CD8-positive, alpha-beta memory T cell (primary cell): ENCODE data around the gene DDAH1. TPM values are rescaled to one million over a fixed set of nuclear protein-coding genes. Genes with fewer than 3 reads are reported as not detected.

ENCODE experiments used
- CTCF ChIA-PET: fragments of 350-600 bp; sonication (Branson Sonifier 250); formaldehyde crosslinking; loops from one replicate; lab custom pipeline; 2021; ENCODE audit warnings: antibody characterized with exemption; lab: Charles Lee
- POLR2A ChIA-PET: fragments of 350-600 bp; sonication (Branson Sonifier 250); formaldehyde crosslinking; loops from one replicate; lab custom pipeline; 2021; ENCODE audit warnings: antibody characterized with exemption; lab: Charles Lee
- DNase-seq, 5 donors: peaks; one replicate each; pipeline versions ENCODE4 v3.0.0 to v3.0.0-alpha.2; 2020 to 2022; ENCODE audit warnings: mixed read lengths in 1 of 5
- H3K27ac ChIP-seq: one replicate; pipeline ENCODE4 v1.7.0; 2013; ENCODE audit warnings: low read depth, mild to moderate bottlenecking, low read length, moderate library complexity
- H3K27me3 ChIP-seq: 2 replicates; pipeline ENCODE4 v1.7.0; 2013; ENCODE audit warnings: low read length, mild to moderate bottlenecking; ENCODE audit not compliant: insufficient read depth, poor library complexity, severe bottlenecking
- H3K36me3 ChIP-seq: 2 replicates; pipeline ENCODE4 v1.7.0; 2013; ENCODE audit warnings: mild to moderate bottlenecking, low read length, moderate library complexity; ENCODE audit not compliant: insufficient read depth
- H3K4me1 ChIP-seq: 2 replicates; pipeline ENCODE4 v1.7.0; 2013; ENCODE audit warnings: mild to moderate bottlenecking, low read length, moderate library complexity; ENCODE audit not compliant: insufficient read depth
- H3K4me3 ChIP-seq: 2 replicates; pipeline ENCODE4 v1.7.0; 2013; ENCODE audit warnings: mild to moderate bottlenecking, low read length
- H3K9me3 ChIP-seq: 2 replicates; pipeline ENCODE4 v1.7.0; 2013; ENCODE audit warnings: mild to moderate bottlenecking, low read length
- H3K27ac Mint-ChIP-seq, 8 donors: one replicate each; pipeline ENCODE4 v1.8.0; 2020 to 2021; ENCODE audit warnings: mixed read lengths in 8 of 8, mild to moderate bottlenecking in 6 of 8, inconsistent platforms in 3 of 8, moderate library complexity in 3 of 8
- H3K27me3 Mint-ChIP-seq, 2 donors: one replicate each; pipeline ENCODE4 v1.8.0; 2020 to 2021; ENCODE audit warnings: mixed read lengths in 2 of 2, mild to moderate bottlenecking in 1 of 2, moderate library complexity in 1 of 2
- H3K36me3 Mint-ChIP-seq, 3 donors: one replicate each; pipeline ENCODE4 v1.8.0; 2020 to 2021; ENCODE audit warnings: mixed read lengths in 3 of 3, inconsistent platforms in 1 of 3, mild to moderate bottlenecking in 1 of 3
- H3K4me1 Mint-ChIP-seq, 3 donors: one replicate each; pipeline ENCODE4 v1.8.0; 2020 to 2021; ENCODE audit warnings: mixed read lengths in 3 of 3, inconsistent platforms in 1 of 3, mild to moderate bottlenecking in 1 of 3
- H3K4me3 Mint-ChIP-seq, 7 donors: one replicate each; pipeline ENCODE4 v1.8.0; 2020 to 2021; ENCODE audit warnings: mixed read lengths in 7 of 7, mild to moderate bottlenecking in 6 of 7, moderate library complexity in 4 of 7, inconsistent platforms in 2 of 7
- H3K9me3 Mint-ChIP-seq, 5 donors: one replicate each; pipeline ENCODE4 v1.8.0; 2020 to 2022; ENCODE audit warnings: mixed read lengths in 5 of 5, mild to moderate bottlenecking in 3 of 5, moderate library complexity in 2 of 5, inconsistent platforms in 1 of 5
- polyA plus RNA-seq: library from polyadenylated mRNA; unstranded; fragments of 300-500 nt; fragmentation: Illumina TruSeq; gene quantifications from one replicate; pipeline ENCODE4 v1.2.3, GENCODE V29; 2021
- total RNA-seq, 2 experiments: library from RNA; stranded (reverse); gene quantifications; one replicate each; pipeline ENCODE4 v1.2.3, GENCODE V29; 2021

The DDAH1 gene
- total and polyA plus RNA-seq, 3 experiments from 2014 or later = not detected

DNA sequence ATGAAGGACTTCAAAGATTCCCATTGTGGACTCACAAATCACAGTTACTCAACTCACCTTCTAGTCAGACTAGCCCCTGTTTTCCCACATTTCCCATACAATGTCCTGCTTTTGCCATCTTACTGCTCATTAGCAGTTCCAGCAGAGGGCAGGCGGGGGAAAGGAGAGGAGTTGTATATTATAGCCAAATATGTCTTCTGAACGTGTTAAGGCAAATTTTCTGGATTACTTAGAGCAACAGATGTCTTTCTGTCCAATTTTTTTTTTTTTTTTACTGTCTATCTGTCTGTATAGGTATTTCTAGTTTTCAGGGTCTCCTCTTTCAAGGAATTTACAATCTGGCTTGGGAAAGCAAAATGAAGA lies 29.9 kb upstream of the DDAH1 start:
- Mint-ChIP-seq H3K9me3 (peaks cover 0 to 1% (median 0%) of the 10 kb centered on the region in 5 donors), H3K4me1 (no peaks in the 10 kb centered on the region), H3K27me3 (peaks cover 4 to 10% of the 10 kb centered on the region in 2 donors), H3K36me3 (no peaks in the 10 kb centered on the region), H3K27ac (no peak overlapping the region), H3K4me3 (no peak overlapping the region)
- H3K36me3 ChIP-seq = no peaks in the 10 kb centered on the region
- H3K4me1 ChIP-seq = no peaks in the 10 kb centered on the region
- no peak overlapping the region for H3K4me3 ChIP-seq
- no peaks in the 10 kb centered on the region for H3K27me3 ChIP-seq
- DNase-seq = no peak
- CTCF ChIA-PET = no interaction called here
- POLR2A ChIA-PET = no interaction called here
- no peak overlapping the region for H3K27ac ChIP-seq
- no peaks in the 10 kb centered on the region for H3K9me3 ChIP-seq

DNA sequence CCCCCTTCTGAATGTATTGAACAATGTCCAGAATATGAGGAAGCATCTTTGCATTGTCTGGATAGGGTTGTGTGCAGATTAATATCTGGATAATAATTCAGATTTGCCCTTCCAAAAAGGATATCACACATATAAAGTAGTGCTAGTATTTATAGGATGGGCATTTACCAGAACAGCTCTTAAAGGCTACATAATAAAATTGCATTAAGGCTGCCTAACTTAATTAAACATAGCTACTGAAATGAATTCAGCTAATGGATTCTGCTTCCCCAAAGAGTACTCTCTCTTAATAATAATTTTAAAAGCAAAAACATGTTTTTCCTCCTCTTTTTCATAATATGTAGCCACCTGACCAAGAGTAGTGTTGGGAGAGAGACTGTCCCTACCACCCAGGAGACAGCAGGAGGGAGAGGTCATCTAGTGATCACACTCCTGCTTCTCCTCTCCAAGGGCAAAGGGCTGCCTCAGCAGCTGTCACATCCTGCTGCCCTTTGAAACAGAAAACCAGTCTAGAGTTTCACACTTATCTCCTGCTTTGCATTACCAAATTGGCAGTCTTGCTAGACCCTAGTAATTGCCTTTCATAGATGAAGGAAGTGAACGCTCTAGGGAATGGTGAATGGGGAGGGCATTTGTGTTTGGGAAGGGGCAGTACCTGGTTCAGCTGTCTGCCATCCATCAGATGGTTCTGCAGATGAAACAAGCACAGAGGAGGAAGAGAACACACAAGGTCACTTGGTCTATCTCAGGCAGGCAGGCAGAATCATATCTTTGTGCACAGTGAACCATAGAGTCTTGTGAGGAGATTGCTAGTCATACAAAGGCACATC lies 29.3 kb upstream of the DDAH1 start:
- CTCF ChIA-PET = no interaction called here
- H3K4me1 Mint-ChIP-seq = no peaks in the 10 kb centered on the region
- peaks cover 4 to 10% of the 10 kb centered on the region in 2 donors for H3K27me3 Mint-ChIP-seq

DNA sequence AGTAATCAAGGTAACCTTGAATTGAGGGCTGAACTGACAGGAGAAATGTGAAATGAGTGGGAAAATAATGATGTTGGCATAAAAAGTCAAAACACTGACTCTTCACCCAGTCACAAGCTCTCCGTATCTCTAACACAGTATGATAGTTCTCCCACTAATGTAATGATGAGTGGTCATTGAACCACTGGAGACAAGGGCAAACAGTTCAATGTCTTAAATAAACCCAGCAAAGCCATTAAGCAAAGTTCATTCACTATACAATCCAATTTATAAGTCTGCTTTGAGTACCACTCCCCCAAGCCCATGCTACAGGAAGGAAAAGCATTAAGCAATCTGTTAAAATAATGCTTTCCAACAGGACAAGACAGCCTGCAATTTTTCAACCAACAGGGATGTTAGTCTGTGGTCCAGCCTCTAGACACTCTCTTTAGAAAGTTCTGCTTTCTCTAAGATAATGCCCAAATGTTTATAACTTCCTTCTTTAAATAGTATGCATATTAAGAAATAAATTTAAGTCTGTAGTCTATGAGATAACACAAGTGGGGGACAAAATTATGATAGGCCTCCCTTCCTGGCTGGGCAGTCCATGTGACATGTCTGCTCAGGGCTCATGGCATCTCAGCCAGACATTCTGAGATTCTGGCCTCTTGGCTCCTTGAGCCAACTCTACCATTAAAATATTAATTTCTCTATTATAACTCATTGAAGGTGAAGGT lies 25.5 kb upstream of the DDAH1 start:
- no peak overlapping the region for H3K4me3 ChIP-seq
- DNase-seq = no peak
- Mint-ChIP-seq H3K9me3 (no peaks in the 10 kb centered on the region), H3K4me3 (no peak overlapping the region), H3K27ac (no peak overlapping the region), H3K36me3 (no peaks in the 10 kb centered on the region), H3K4me1 (no peaks in the 10 kb centered on the region), H3K27me3 (peaks cover 2 to 24% of the 10 kb centered on the region in 2 donors)
- no peaks in the 10 kb centered on the region for H3K27me3 ChIP-seq
- ChIA-PET POLR2A (no interaction called here), CTCF (no interaction called here)
- no peaks in the 10 kb centered on the region for H3K9me3 ChIP-seq
- no peaks in the 10 kb centered on the region for H3K36me3 ChIP-seq
- H3K27ac ChIP-seq = no peak overlapping the region
- no peaks in the 10 kb centered on the region for H3K4me1 ChIP-seq

More for the DNA sequence above, 29.3 kb upstream of the DDAH1 start:
- H3K27ac Mint-ChIP-seq = peak overlapping the region in 1 of 8 donors; percentile 0
- H3K36me3 ChIP-seq = no peaks in the 10 kb centered on the region
- H3K4me3 Mint-ChIP-seq = no peak overlapping the region
- peaks cover 0 to 1% (median 0%) of the 10 kb centered on the region in 5 donors for H3K9me3 Mint-ChIP-seq
- no peak overlapping the region for H3K27ac ChIP-seq
- no peaks in the 10 kb centered on the region for H3K27me3 ChIP-seq
- no peaks in the 10 kb centered on the region for H3K36me3 Mint-ChIP-seq
- H3K4me3 ChIP-seq = no peak overlapping the region
- DNase-seq = no peak
- POLR2A ChIA-PET = no interaction called here
- H3K4me1 ChIP-seq = no peaks in the 10 kb centered on the region
- H3K9me3 ChIP-seq = no peaks in the 10 kb centered on the region

DNA sequence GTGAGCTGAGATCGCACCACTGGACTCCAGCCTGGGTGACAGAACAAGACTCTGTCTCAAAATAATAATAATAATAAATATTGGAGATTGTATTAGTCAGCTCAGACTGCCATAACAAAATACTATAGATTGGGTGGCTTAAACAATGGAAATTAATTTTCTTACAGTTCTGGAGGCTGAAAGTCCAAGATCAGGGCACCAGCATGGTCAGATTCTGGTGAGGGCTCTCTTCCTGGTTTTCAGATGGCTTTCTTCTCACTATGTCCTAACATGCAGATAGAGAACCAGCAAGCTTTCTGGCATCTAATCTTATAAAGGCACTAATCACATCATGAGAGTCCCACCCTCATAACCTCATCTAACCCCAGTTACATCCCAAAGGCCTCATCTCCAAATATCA lies 23.2 kb upstream of the DDAH1 start:
- H3K9me3 ChIP-seq = no peaks in the 10 kb centered on the region
- no peaks in the 10 kb centered on the region for H3K27me3 ChIP-seq

DNA sequence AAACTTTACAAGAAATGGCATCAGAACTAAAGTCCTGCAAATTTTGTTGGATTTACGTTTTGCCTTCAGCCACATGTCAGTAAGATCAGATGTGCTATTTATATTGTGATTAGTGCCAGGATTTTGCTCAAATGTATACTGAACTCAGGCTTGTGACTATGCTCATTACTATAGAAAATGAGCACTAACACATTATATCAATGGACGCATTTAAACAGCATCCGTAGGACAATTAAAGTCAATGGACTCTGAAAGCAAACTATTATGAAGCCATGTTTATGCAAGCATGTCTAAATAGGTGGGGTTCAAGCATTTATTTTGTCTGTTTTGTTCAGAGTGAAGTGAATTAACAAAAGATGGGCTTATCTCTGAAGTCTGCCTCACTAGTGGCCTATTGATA lies 20.6 kb upstream of the DDAH1 start:
- Mint-ChIP-seq H3K27me3 (peaks cover 2 to 32% of the 10 kb centered on the region in 2 donors), H3K9me3 (no peaks in the 10 kb centered on the region), H3K4me1 (no peaks in the 10 kb centered on the region), H3K36me3 (no peaks in the 10 kb centered on the region), H3K4me3 (no peak overlapping the region), H3K27ac (no peak overlapping the region)
- no peaks in the 10 kb centered on the region for H3K9me3 ChIP-seq
- H3K27me3 ChIP-seq = no peaks in the 10 kb centered on the region
- H3K4me3 ChIP-seq = no peak overlapping the region
- no peak for DNase-seq
- H3K27ac ChIP-seq = no peak overlapping the region
- no peaks in the 10 kb centered on the region for H3K36me3 ChIP-seq
- H3K4me1 ChIP-seq = no peaks in the 10 kb centered on the region
- POLR2A ChIA-PET = no interaction called here
- CTCF ChIA-PET = no interaction called here

More for the DNA sequence above, 23.2 kb upstream of the DDAH1 start:
- DNase-seq = no peak
- Histone ChIP-seq H3K27ac (no peak overlapping the region), H3K36me3 (no peaks in the 10 kb centered on the region), H3K4me3 (no peak overlapping the region), H3K4me1 (no peaks in the 10 kb centered on the region)
- POLR2A ChIA-PET = no interaction called here
- no peak overlapping the region for H3K27ac Mint-ChIP-seq
- no peak overlapping the region for H3K4me3 Mint-ChIP-seq
- H3K9me3 Mint-ChIP-seq = no peaks in the 10 kb centered on the region
- CTCF ChIA-PET = no interaction called here
- no peaks in the 10 kb centered on the region for H3K4me1 Mint-ChIP-seq
- peaks cover 2 to 32% of the 10 kb centered on the region in 2 donors for H3K27me3 Mint-ChIP-seq
- H3K36me3 Mint-ChIP-seq = no peaks in the 10 kb centered on the region

DNA sequence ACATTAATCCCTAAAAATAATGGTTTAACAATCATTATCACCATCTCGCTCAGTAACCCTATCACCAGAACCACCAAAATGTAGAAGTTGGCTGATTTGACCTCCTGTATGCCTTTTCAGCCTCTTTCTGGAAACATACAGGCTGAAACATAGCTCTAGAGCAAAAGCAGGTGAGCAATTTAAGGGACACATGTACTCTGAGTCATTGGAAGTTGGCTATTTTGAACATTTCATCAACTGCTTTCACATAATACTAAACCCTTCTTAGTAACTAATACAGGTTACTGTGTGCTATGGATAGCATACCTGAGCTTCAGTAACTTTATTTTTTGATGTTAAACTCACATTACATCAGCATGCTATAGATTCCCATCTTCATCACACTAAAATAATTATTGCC lies 19.8 kb upstream of the DDAH1 start:
- H3K27ac ChIP-seq = no peak overlapping the region
- POLR2A ChIA-PET = no interaction called here
- CTCF ChIA-PET = no interaction called here
- H3K27ac Mint-ChIP-seq = no peak overlapping the region
- H3K4me3 Mint-ChIP-seq = no peak overlapping the region
- H3K9me3 Mint-ChIP-seq = no peaks in the 10 kb centered on the region
- peaks cover 5 to 36% of the 10 kb centered on the region in 2 donors for H3K27me3 Mint-ChIP-seq
- H3K27me3 ChIP-seq = no peaks in the 10 kb centered on the region
- no peaks in the 10 kb centered on the region for H3K36me3 Mint-ChIP-seq
- H3K4me1 ChIP-seq = no peaks in the 10 kb centered on the region
- DNase-seq = no peak
- no peaks in the 10 kb centered on the region for H3K4me1 Mint-ChIP-seq
- H3K9me3 ChIP-seq = no peaks in the 10 kb centered on the region
- H3K36me3 ChIP-seq = no peaks in the 10 kb centered on the region
- no peak overlapping the region for H3K4me3 ChIP-seq

DNA sequence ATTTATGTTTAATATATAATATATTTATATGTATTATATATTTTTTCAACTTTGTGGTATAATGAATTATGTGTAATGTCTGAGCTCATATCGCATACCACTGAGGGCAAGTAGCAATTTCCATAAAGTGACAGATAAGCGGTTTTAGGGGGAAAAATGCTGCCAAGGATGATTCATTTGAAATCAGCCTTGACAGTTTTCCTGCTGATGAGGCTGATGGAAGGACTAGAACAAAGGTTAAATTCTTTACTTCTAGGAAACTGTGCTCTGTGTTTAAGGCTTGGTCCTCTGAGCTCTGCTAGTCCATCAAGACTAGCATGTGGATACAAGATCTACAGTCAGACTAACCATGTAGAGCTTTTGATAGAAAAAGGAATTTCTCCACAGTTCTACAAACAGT lies 19.3 kb upstream of the DDAH1 start:
- H3K4me3 Mint-ChIP-seq = no peak overlapping the region
- no peak overlapping the region for H3K27ac Mint-ChIP-seq
- no peak overlapping the region for H3K4me3 ChIP-seq
- no peaks in the 10 kb centered on the region for H3K9me3 ChIP-seq
- H3K36me3 ChIP-seq = no peaks in the 10 kb centered on the region
- ChIA-PET CTCF (no interaction called here), POLR2A (no interaction called here)
- H3K4me1 ChIP-seq = no peaks in the 10 kb centered on the region
- H3K27me3 Mint-ChIP-seq = peaks cover 5 to 39% of the 10 kb centered on the region in 2 donors
- no peaks in the 10 kb centered on the region for H3K4me1 Mint-ChIP-seq
- no peak for DNase-seq
- no peaks in the 10 kb centered on the region for H3K9me3 Mint-ChIP-seq
- no peaks in the 10 kb centered on the region for H3K36me3 Mint-ChIP-seq
- no peak overlapping the region for H3K27ac ChIP-seq
- H3K27me3 ChIP-seq = no peaks in the 10 kb centered on the region

DNA sequence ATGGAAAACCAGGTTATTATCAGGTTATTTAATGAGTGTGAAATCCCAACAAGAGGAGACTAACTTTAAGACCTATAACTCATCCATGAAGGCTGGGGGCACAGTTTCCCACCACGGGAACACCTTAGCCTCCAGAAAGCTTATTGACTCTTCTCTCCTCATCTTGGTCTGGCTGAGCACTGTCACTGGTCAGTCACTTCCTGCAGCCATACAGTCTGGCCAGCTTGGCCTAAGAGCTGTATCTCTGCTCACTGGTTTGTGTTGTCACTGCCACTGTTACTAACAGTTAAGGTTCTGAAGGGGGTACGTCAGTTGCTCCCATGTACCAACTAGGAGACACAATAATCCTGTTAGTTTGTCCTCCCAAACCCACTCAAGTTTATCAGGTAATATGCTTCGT lies 16.7 kb upstream of the DDAH1 start:
- Mint-ChIP-seq H3K9me3 (no peaks in the 10 kb centered on the region), H3K27ac (no peak overlapping the region), H3K4me1 (no peaks in the 10 kb centered on the region), H3K4me3 (no peak overlapping the region), H3K36me3 (no peaks in the 10 kb centered on the region), H3K27me3 (peaks cover 3 to 36% of the 10 kb centered on the region in 2 donors)
- no peak for DNase-seq
- Histone ChIP-seq H3K27ac (no peak overlapping the region), H3K4me3 (no peak overlapping the region), H3K9me3 (no peaks in the 10 kb centered on the region), H3K27me3 (no peaks in the 10 kb centered on the region), H3K36me3 (no peaks in the 10 kb centered on the region), H3K4me1 (no peaks in the 10 kb centered on the region)
- CTCF ChIA-PET = no interaction called here
- POLR2A ChIA-PET = no interaction called here
